OCI-LY1 (cell line): ENCODE data around the gene CHI3L1.

ENCODE experiments used
- H2AFZ ChIP-seq: fragments of 200-600 bp; sonication (generic), shearing (Covaris generic); 2 replicates; pipeline ENCODE4 v1.6.0; 2014; ENCODE audit warnings: antibody characterized with exemption, mild to moderate bottlenecking, low read length
- H3F3A ChIP-seq: fragments of 200-600 bp; sonication (generic), shearing (Covaris generic); 2 replicates; pipeline ENCODE4 v1.6.0; 2014; ENCODE audit warnings: mild to moderate bottlenecking, antibody characterized with exemption, low read length, moderate library complexity; ENCODE audit not compliant: insufficient read depth
- H3K27ac ChIP-seq: fragments of 200-600 bp; sonication (generic); 2 replicates; pipeline ENCODE4 v1.5.1; 2014; ENCODE audit warnings: low read length, mixed run types, mild to moderate bottlenecking, low read depth; ENCODE audit not compliant: poor library complexity, severe bottlenecking
- H3K27me3 ChIP-seq: fragments of 200-600 bp; sonication (generic); 2 replicates; pipeline ENCODE4 v1.6.0; 2014; ENCODE audit warnings: antibody characterized with exemption, mild to moderate bottlenecking, low read length, moderate library complexity; ENCODE audit not compliant: insufficient read depth
- H3K36me3 ChIP-seq: fragments of 200-600 bp; sonication (generic); 2 replicates; pipeline ENCODE4 v1.6.1; 2014; ENCODE audit warnings: mild to moderate bottlenecking, antibody characterized with exemption, low read length, moderate library complexity, mixed read lengths; ENCODE audit not compliant: insufficient read depth
- H3K4me1 ChIP-seq: fragments of 200-600 bp; sonication (generic); 2 replicates; pipeline ENCODE4 v1.5.1; 2014; ENCODE audit warnings: mild to moderate bottlenecking, low read length, moderate library complexity; ENCODE audit not compliant: insufficient read depth, severe bottlenecking
- H3K4me2 ChIP-seq: fragments of 200-600 bp; sonication (generic), shearing (Covaris generic); 2 replicates; pipeline ENCODE4 v1.6.1; 2014; ENCODE audit warnings: low read length
- H3K4me3 ChIP-seq: fragments of 200-600 bp; sonication (generic); 2 replicates; pipeline ENCODE4 v1.5.1; 2014; ENCODE audit warnings: low read length, low read depth, mild to moderate bottlenecking, mixed read lengths; ENCODE audit not compliant: poor library complexity, severe bottlenecking
- H3K79me2 ChIP-seq: fragments of 200-600 bp; shearing (Covaris generic); 2 replicates; pipeline ENCODE4 v1.6.1; 2016; ENCODE audit warnings: mixed run types, low read length, mixed read lengths; ENCODE audit not compliant: insufficient read depth
- H3K9ac ChIP-seq: fragments of 200-600 bp; sonication (generic), shearing (Covaris generic); 2 replicates; pipeline ENCODE4 v1.6.1; 2014; ENCODE audit warnings: mild to moderate bottlenecking, low read length, mixed read lengths
- H3K9me2 ChIP-seq: fragments of 200-600 bp; sonication (generic), shearing (Covaris generic); 2 replicates; pipeline ENCODE4 v1.6.1; 2014; ENCODE audit warnings: low read depth, mild to moderate bottlenecking, low read length, mixed read lengths
- H3K9me3 ChIP-seq: fragments of 200-600 bp; shearing (Covaris generic); 2 replicates; pipeline ENCODE4 v1.6.1; 2014; ENCODE audit warnings: low read length, mixed read lengths
- H4K20me1 ChIP-seq: fragments of 200-600 bp; sonication (generic), shearing (Covaris generic); 2 replicates; pipeline ENCODE4 v1.6.0; 2016; ENCODE audit warnings: mild to moderate bottlenecking, low read length; ENCODE audit not compliant: insufficient read depth
- EZH2 ChIP-seq: fragments of 200-600 bp; sonication (generic), shearing (Covaris generic); IDR thresholded peaks from 2 replicates; pipeline ENCODE4 v1.8.0; 2017; ENCODE audit warnings: borderline replicate concordance, mixed run types, mild to moderate bottlenecking, antibody characterized with exemption, low read length, moderate library complexity, mixed read lengths
- TF ChIP-seq, protein P1 (sequence below): fragments of 200-600 bp; sonication (generic), shearing (Covaris generic); IDR thresholded peaks from 2 replicates; pipeline ENCODE4 v1.5.1; 2017; ENCODE audit warnings: mild to moderate bottlenecking, antibody characterized with exemption, low read length, moderate library complexity, mixed read lengths

Gene CHI3L1

DNA sequence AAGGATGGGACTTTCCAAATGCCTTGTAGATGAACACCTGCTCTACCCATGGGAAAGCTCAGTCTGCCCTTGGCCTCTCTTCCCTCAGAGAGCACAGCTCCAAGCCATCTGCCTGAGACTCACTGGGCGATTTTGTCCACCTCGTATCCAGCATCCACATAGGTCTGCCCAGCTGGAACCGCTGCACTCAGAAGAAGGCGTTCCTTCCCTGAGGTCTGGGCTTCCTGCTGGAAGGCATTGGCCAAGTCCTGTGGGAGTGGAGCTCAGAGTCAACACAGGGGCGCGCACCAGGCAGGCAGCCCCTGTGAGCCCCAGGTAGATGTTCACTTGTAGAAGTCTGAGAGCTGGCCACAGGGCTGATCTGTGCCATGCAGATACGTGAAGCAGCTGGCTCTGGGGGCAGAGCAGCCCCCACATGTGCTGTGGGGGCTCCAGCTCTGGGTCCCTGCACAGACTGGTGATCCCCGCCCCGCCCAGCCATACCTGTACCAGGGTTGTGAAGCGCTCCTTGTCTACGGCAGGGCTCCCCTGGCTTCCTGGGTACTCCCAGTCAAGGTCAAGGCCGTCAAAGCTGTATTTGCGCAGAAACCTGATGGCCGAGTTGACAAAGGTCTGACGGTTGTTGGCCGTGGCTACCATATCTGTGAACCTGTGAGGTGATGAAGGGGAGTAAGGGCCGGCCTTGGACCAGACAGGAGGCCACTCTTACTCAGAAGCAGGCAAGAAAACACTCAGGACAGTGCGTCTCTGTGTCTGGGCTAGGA lies 36.7 kb upstream of the CHI3L1 start:
- Histone ChIP-seq H3K4me3 (no peak overlapping the region), H3F3A (no peaks in the 10 kb centered on the region), H3K27me3 (no peaks in the 10 kb centered on the region), H3K79me2 (no peaks in the 10 kb centered on the region), H3K36me3 (no peaks in the 10 kb centered on the region), H3K9me3 (no peaks in the 10 kb centered on the region), H3K27ac (no peak overlapping the region), H2AFZ (no peak overlapping the region), H3K9me2 (no peaks in the 10 kb centered on the region), H3K4me1 (no peaks in the 10 kb centered on the region), H3K4me2 (no peak overlapping the region), H4K20me1 (no peaks in the 10 kb centered on the region), H3K9ac (no peak overlapping the region)
- TF ChIP-seq EZH2, result no peak
- TF ChIP-seq, protein P1, sequence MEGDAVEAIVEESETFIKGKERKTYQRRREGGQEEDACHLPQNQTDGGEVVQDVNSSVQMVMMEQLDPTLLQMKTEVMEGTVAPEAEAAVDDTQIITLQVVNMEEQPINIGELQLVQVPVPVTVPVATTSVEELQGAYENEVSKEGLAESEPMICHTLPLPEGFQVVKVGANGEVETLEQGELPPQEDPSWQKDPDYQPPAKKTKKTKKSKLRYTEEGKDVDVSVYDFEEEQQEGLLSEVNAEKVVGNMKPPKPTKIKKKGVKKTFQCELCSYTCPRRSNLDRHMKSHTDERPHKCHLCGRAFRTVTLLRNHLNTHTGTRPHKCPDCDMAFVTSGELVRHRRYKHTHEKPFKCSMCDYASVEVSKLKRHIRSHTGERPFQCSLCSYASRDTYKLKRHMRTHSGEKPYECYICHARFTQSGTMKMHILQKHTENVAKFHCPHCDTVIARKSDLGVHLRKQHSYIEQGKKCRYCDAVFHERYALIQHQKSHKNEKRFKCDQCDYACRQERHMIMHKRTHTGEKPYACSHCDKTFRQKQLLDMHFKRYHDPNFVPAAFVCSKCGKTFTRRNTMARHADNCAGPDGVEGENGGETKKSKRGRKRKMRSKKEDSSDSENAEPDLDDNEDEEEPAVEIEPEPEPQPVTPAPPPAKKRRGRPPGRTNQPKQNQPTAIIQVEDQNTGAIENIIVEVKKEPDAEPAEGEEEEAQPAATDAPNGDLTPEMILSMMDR, result no peak

DNA sequence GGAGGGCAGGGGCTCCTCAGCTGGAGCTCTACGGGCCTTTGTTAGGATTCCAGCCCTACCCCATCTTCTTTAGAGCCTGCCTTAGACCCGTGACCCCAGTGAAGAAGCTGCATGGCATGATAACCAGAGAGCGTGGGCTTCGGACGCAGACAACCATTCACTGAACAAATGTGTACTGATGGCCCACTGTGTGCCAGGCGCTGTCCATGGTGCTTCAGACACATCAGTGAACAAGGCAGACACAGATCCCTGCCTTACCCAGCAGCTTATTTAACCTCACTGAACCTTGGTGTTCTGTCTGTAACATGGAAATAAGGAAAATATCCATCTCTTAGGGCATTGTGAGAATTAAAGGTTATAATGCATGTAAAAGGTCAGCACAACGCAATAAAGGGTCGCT lies 33.4 kb upstream of the CHI3L1 start:
- Histone ChIP-seq H3K9me3 (no peaks in the 10 kb centered on the region), H3K4me1 (no peaks in the 10 kb centered on the region), H3K9ac (no peak overlapping the region), H3K4me3 (no peak overlapping the region), H3K79me2 (no peaks in the 10 kb centered on the region), H4K20me1 (no peaks in the 10 kb centered on the region), H3K36me3 (no peaks in the 10 kb centered on the region), H3K27me3 (no peaks in the 10 kb centered on the region), H2AFZ (no peak overlapping the region), H3K27ac (no peak overlapping the region), H3K4me2 (no peak overlapping the region), H3K9me2 (no peaks in the 10 kb centered on the region), H3F3A (no peaks in the 10 kb centered on the region)
- TF ChIP-seq, protein P1, result no peak
- TF ChIP-seq EZH2, result no peak

DNA sequence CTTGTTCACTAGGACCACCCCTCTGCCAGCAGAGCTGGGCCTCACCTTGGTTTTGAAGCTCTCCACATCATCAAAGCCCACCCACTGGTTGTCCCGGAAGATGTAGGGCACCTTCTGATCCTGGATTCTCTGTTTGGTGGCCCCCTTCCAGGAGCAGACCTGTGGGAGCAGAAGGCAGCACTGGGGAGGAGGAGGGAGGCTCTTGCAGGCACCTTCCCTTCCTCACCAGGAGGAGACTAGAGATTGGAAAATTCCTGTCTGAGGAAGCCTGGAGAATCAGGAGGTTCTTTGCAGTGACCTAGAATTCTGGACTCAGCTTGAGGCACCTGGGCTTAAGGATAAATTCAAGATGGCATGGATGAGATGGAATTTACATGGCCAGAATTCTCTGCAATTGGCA lies 32.7 kb upstream of the CHI3L1 start:
- Histone ChIP-seq H3K4me2 (no peak overlapping the region), H2AFZ (no peak overlapping the region), H3K9ac (no peak overlapping the region), H3K4me3 (no peak overlapping the region), H3K36me3 (no peaks in the 10 kb centered on the region), H3K4me1 (no peaks in the 10 kb centered on the region), H4K20me1 (no peaks in the 10 kb centered on the region), H3K9me2 (no peaks in the 10 kb centered on the region), H3K27ac (no peak overlapping the region), H3K79me2 (no peaks in the 10 kb centered on the region), H3K9me3 (no peaks in the 10 kb centered on the region), H3F3A (no peaks in the 10 kb centered on the region), H3K27me3 (no peaks in the 10 kb centered on the region)
- TF ChIP-seq, protein P1, result no peak
- no peak for TF ChIP-seq EZH2
